Lower lobe of right lung (tissue), 2 donors: ENCODE data around the gene CLEC2D. TPM values are rescaled to one million over a fixed set of nuclear protein-coding genes. Genes with fewer than 3 reads are reported as not detected.

ENCODE experiments used
- ATAC-seq, 2 donors: fragments of 200-7000 bp; cut with Tn5 transposase; one replicate each; pipeline ENCODE4 v1.9.1; 2020 to 2022; ENCODE audit warnings: mild to moderate bottlenecking in 2 of 2, moderate library complexity in 2 of 2
- DNase-seq: peaks from one replicate; pipeline ENCODE4 v3.0.0-alpha.2; 2020
- H3K27ac ChIP-seq: fragments of 200-600 bp; one replicate; pipeline ENCODE4 v1.8.0; 2022
- H3K27me3 ChIP-seq: fragments of 200-600 bp; one replicate; pipeline ENCODE4 v1.8.0; 2022; ENCODE audit warnings: low read depth
- H3K36me3 ChIP-seq: fragments of 200-600 bp; one replicate; pipeline ENCODE4 v1.8.0; 2022; ENCODE audit warnings: mild to moderate bottlenecking
- H3K4me1 ChIP-seq: fragments of 200-600 bp; one replicate; pipeline ENCODE4 v1.8.0; 2022
- H3K4me3 ChIP-seq: fragments of 200-600 bp; one replicate; pipeline ENCODE4 v1.8.0; 2022; ENCODE audit warnings: mild to moderate bottlenecking
- H3K9me3 ChIP-seq: fragments of 200-600 bp; one replicate; pipeline ENCODE4 v1.8.0; 2022
- intact Hi-C: fragments of 100-400 bp; cut with DNase I; formaldehyde crosslinking; loops from one replicate; pipeline ENCODE4 v1.11.0; 2022
- total RNA-seq: library from RNA; stranded (reverse); fragmentation: NEBNext Ultra II Directional; extraction: Animal tissue kit (Norgen Biotek cat#: 25700); gene quantifications from one replicate; pipeline ENCODE4 v1.2.1, GENCODE V29; 2021
- TF ChIP-seq, protein P1 (sequence below): fragments of 200-600 bp; IDR thresholded peaks from one replicate; pipeline ENCODE4 v1.8.0; 2022; ENCODE audit warnings: antibody characterized with exemption, mild to moderate bottlenecking
- donor health status: DM: no; HTN: yes; CAD: no; lungs with severe emphysema.

Gene CLEC2D
- total RNA-seq, 1 donor from 2014 or later, result 13.9 TPM

- intact Hi-C loops, result no loop called here
- DNase-seq (no peak), ATAC-seq (peak; percentile 74 to 83)
- peaks cover 19% of the 10 kb centered on the region for H3K4me1 ChIP-seq
- H3K4me3 ChIP-seq, result no peak overlapping the region
- TF ChIP-seq, protein P1, sequence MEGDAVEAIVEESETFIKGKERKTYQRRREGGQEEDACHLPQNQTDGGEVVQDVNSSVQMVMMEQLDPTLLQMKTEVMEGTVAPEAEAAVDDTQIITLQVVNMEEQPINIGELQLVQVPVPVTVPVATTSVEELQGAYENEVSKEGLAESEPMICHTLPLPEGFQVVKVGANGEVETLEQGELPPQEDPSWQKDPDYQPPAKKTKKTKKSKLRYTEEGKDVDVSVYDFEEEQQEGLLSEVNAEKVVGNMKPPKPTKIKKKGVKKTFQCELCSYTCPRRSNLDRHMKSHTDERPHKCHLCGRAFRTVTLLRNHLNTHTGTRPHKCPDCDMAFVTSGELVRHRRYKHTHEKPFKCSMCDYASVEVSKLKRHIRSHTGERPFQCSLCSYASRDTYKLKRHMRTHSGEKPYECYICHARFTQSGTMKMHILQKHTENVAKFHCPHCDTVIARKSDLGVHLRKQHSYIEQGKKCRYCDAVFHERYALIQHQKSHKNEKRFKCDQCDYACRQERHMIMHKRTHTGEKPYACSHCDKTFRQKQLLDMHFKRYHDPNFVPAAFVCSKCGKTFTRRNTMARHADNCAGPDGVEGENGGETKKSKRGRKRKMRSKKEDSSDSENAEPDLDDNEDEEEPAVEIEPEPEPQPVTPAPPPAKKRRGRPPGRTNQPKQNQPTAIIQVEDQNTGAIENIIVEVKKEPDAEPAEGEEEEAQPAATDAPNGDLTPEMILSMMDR, result peak; percentile 72
- no peak overlapping the region for H3K27ac ChIP-seq
- no peaks in the 10 kb centered on the region for H3K9me3 ChIP-seq
- H3K36me3 ChIP-seq, result no peaks in the 10 kb centered on the region
- H3K27me3 ChIP-seq, result no peaks in the 10 kb centered on the region
Observed at GRCh38 chr12:9634177-9634803, 35.2 kb upstream of the CLEC2D start.

- peaks cover 19% of the 10 kb centered on the region for H3K4me1 ChIP-seq
- TF ChIP-seq, protein P1, result no peak
- no peaks in the 10 kb centered on the region for H3K9me3 ChIP-seq
- no peak overlapping the region for H3K4me3 ChIP-seq
- no peaks in the 10 kb centered on the region for H3K36me3 ChIP-seq
- H3K27me3 ChIP-seq, result no peaks in the 10 kb centered on the region
- DNase-seq, result no peak
- ATAC-seq, result no peak
- H3K27ac ChIP-seq, result no peak overlapping the region
- intact Hi-C loops, result loop anchor here (5.0 kb wide), 1 partner anchor 72 kb away; no protein-coding TSS in a partner anchor
Observed at GRCh38 chr12:9634969-9635754, 34.4 kb upstream of the CLEC2D start.

DNA sequence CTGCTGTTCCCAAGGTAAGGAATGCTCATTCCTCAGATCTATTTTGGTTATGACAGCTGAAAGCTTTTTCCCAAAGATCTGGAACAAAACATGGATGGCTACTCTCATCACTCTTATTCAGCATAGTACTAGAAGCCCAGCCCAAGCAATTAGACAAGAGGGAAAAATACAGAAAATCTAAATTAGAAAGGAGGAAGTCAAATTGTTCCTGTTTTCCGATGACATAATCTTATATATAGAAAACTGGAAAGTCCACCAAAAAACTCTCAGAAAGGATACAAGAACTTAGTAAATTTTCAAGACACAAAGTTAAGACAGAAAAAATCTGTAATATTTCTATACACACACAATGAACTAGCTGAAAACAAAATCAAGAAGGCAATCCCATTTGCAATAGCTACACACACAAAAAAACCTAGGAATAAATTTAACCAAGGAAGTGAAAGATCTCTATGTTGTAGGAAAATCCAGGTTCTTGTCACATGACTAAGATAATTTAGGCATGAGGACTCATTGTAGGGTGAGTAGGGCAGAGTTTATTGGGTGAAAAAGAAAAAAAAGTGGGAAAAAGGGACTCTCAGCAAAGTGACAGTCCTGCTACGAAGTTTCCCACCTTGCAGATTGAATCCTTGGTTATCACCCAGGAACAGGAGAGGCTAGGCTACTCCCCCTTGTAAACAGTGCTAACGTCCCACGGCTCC lies 33.2 kb upstream of the CLEC2D start:
- no peaks in the 10 kb centered on the region for H3K27me3 ChIP-seq
- no peaks in the 10 kb centered on the region for H3K36me3 ChIP-seq
- H3K9me3 ChIP-seq, result no peaks in the 10 kb centered on the region
- no peak for DNase-seq
- ATAC-seq, result no peak
- peaks cover 19% of the 10 kb centered on the region for H3K4me1 ChIP-seq
- TF ChIP-seq, protein P1, result no peak
- H3K4me3 ChIP-seq, result no peak overlapping the region
- no peak overlapping the region for H3K27ac ChIP-seq
- intact Hi-C loops, result loop anchor here (5.0 kb wide), 1 partner anchor 71 kb away; no protein-coding TSS in a partner anchor

GRCh38 chr12:9636851-9637206 lies 32.7 kb upstream of the CLEC2D start:
- no peak for DNase-seq
- no peak overlapping the region for H3K27ac ChIP-seq
- H3K36me3 ChIP-seq, result no peaks in the 10 kb centered on the region

GRCh38 chr12:9640024-9640423 lies 29.5 kb upstream of the CLEC2D start:
- no peak for DNase-seq
- H3K4me1 ChIP-seq, result peaks cover 11% of the 10 kb centered on the region
- TF ChIP-seq, protein P1, result no peak
- intact Hi-C loops, result no loop called here
- no peak overlapping the region for H3K4me3 ChIP-seq
- H3K9me3 ChIP-seq, result no peaks in the 10 kb centered on the region
- H3K27me3 ChIP-seq, result no peaks in the 10 kb centered on the region
- ATAC-seq, result no peak
- no peaks in the 10 kb centered on the region for H3K36me3 ChIP-seq
- H3K27ac ChIP-seq, result no peak overlapping the region

More at GRCh38 chr12:9636851-9637206, 32.7 kb upstream of the CLEC2D start:
- ATAC-seq, result no peak
- no peaks in the 10 kb centered on the region for H3K9me3 ChIP-seq
- TF ChIP-seq, protein P1, result no peak
- H3K4me3 ChIP-seq, result no peak overlapping the region
- intact Hi-C loops, result loop anchor here (5.0 kb wide), 1 partner anchor 70 kb away; no protein-coding TSS in a partner anchor
- peaks cover 19% of the 10 kb centered on the region for H3K4me1 ChIP-seq
- H3K27me3 ChIP-seq, result no peaks in the 10 kb centered on the region
